Mucosa of descending colon (tissue), 3 donors: ENCODE measurements around the gene BORCS6. TPM values are rescaled to one million over a fixed set of nuclear protein-coding genes. Genes with fewer than 3 reads are reported as not detected.

Experiments
- ATAC-seq: fragments of 200-7000 bp; cut with Tn5 transposase; one replicate; pipeline ENCODE4 v1.9.1; 2020; ENCODE audit warnings: mild to moderate bottlenecking, moderate library complexity
- DNase-seq, 3 donors: peaks; one replicate each; pipeline ENCODE4 v3.0.0-alpha.2; 2020
- H3K36me3 ChIP-seq: fragments of 200-600 bp; one replicate; pipeline ENCODE4 v1.8.0; 2021; ENCODE audit warnings: low read depth, mild to moderate bottlenecking
- H3K4me1 ChIP-seq: fragments of 200-600 bp; one replicate; pipeline ENCODE4 v1.8.0; 2021; ENCODE audit warnings: low read depth, mild to moderate bottlenecking
- H3K4me3 ChIP-seq: fragments of 200-600 bp; one replicate; pipeline ENCODE4 v1.8.0; 2021; ENCODE audit warnings: mild to moderate bottlenecking
- H3K9me3 ChIP-seq: fragments of 200-600 bp; one replicate; pipeline ENCODE4 v1.8.0; 2021; ENCODE audit warnings: mild to moderate bottlenecking
- intact Hi-C, 2 donors: fragments of 100-400 bp; cut with DNase I in 1 of 2; cut with micrococcal nuclease in 1 of 2; formaldehyde crosslinking; loops; one replicate each; pipeline versions ENCODE4 v1.11.0 to v1.11.1; 2022; cut with DNase I, micrococcal nuclease
- total RNA-seq, 3 donors: library from RNA; stranded (reverse); fragmentation: NEBNext Ultra II Directional in 2 of 3; extraction: Animal tissue kit (Norgen Biotek cat#: 25700) in 2 of 3; gene quantifications; one replicate each; pipeline versions ENCODE4 v1.2.1 to v1.2.4, GENCODE V29; 2021 to 2023
- TF ChIP-seq, protein P1 (sequence below): fragments of 200-600 bp; IDR thresholded peaks from one replicate; pipeline ENCODE4 v1.8.0; 2022; ENCODE audit warnings: antibody characterized with exemption, mild to moderate bottlenecking
- donor health status: DM: no; HTN: no; CAD: no; lungs with moderate emphysema.
- donor health status: DM: no; HTN: no; CAD: no.
- donor health status: DM: no; HTN: yes; CAD: no.

Gene BORCS6
- total RNA-seq, 3 donors from 2014 or later, result 10.5 to 11.4 (median 11.0) TPM

DNA sequence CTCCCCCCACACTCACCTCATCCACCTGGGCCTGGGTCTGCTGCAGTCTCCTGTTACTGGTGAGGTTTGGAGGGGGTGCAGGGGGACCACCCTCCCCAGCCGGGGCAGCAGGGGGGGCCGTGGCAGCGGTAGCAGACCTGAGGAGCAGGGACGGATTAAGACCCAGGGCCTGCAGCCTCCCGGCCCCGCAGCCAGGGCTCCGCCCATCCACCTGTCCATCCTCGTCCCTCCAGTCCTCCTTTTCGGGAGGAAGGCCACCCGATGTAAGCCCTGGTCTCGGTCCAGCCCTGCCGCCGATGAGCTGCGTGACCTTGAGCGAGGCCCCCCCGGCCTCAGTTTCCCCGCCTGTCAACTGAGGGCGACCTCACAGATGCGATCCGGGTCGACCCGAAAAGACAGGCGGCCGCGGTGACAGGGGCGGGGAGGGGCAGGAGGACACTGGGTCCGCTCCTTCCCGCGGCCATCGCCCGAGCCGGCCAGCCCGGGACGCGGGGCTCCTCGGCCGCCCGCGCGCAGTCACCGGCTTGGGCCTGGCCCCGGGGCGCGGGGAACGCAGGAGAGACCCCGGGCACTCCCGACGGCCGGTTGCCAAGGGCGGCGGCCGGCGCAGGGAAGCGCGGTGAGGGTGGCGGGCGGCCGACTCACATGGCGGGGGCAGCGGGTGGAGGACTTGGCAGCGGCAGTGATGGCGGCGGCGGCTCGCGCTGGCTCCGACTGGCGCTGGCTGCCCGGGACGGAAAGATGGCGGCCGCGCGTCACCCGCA lies 27.6 kb downstream of the BORCS6 start, which contains the start of gene VAMP2:
Gene VAMP2, minus strand, starts transcription at position 716 of the 764 bp plus-strand sequence. Its CDS starts 69 bp downstream, at position 647.
- no peaks in the 10 kb centered on the region for H3K9me3 ChIP-seq
- no peaks in the 10 kb centered on the region for H3K36me3 ChIP-seq
- peak; percentile 78 for ATAC-seq
- peaks cover 54% of the 10 kb centered on the region for H3K4me1 ChIP-seq
- H3K4me3 ChIP-seq, result peak within 1 kb of the TSS; percentile 100
- peak; percentile 84 to 90 (median 89) for DNase-seq
- intact Hi-C loops, result no loop called here
- TF ChIP-seq, protein P1, sequence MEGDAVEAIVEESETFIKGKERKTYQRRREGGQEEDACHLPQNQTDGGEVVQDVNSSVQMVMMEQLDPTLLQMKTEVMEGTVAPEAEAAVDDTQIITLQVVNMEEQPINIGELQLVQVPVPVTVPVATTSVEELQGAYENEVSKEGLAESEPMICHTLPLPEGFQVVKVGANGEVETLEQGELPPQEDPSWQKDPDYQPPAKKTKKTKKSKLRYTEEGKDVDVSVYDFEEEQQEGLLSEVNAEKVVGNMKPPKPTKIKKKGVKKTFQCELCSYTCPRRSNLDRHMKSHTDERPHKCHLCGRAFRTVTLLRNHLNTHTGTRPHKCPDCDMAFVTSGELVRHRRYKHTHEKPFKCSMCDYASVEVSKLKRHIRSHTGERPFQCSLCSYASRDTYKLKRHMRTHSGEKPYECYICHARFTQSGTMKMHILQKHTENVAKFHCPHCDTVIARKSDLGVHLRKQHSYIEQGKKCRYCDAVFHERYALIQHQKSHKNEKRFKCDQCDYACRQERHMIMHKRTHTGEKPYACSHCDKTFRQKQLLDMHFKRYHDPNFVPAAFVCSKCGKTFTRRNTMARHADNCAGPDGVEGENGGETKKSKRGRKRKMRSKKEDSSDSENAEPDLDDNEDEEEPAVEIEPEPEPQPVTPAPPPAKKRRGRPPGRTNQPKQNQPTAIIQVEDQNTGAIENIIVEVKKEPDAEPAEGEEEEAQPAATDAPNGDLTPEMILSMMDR, result no peak

DNA sequence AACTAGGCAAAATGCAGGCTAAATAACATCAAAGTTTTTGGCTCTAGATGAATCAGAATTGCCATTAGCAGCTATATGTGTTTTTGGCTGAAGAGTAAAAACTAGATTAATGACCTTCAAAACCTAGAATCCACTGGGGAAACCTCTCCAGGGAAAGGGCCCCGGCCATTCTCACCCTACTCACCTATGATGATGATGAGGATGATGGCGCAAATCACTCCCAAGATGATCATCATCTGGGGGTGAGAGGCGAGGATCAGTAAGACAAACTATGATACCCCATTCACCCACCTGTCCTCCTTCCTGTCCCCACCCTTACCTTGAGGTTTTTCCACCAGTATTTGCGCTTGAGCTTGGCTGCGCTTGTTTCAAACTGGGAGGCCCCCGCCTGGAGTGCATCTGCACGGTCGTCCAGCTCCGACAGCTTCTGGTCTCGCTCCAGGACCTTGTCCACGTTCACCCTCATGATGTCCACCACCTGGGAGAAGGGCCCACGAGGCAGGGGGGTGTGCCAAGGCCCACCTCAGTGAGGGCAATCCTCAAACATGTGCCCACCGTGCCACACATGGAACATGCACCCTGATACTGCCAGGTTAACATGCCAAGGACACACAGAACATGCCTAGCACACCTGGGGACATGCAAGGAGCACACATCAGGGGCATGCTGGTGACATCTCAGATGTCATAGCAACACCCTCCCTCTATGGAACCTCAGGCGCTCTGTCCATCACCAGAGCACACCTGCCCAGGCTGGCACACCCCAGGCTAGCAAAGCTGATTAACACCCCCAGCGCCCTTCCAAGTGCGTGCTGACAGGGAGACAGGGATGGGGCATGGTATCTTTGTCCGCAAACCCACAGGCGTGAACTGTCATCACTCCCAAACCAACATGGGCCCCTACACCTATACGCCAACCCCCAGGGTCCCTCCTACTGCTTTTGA lies 28.4 kb downstream of the BORCS6 start:
- Histone ChIP-seq H3K4me3 (peak overlapping the region; percentile 100), H3K4me1 (peaks cover 58% of the 10 kb centered on the region), H3K36me3 (peaks cover 2% of the 10 kb centered on the region), H3K9me3 (no peaks in the 10 kb centered on the region)
- TF ChIP-seq, protein P1, result no peak
- intact Hi-C loops, result no loop called here
- peak in 1 of 3 donors; percentile 35 for DNase-seq
- no peak for ATAC-seq

DNA sequence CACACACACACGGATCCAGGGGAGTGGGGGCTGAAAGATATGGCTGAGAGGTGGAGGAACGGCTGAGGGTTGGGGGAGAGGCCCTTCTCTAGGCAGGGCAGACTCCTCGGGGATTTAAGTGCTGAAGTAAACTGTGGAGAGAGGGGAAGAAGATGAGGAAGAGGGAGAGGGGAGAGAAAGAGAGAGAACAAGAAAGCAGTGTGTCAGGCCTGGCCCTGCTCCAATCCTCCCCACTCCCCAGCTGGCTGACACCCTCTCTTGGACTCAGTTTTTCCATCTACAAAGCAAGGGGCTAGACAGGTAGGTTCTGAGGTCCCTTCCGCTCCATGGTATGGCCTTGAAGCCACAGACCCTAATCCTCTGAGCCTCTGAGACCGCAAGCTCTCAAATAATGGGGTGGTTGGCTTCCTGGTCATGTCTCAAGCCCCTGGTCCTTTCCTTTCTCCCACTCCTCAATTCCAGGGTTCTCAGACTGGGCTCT lies 29.2 kb downstream of the BORCS6 start:
- intact Hi-C loops, result no loop called here
- TF ChIP-seq, protein P1, result no peak
- no peak for DNase-seq

DNA sequence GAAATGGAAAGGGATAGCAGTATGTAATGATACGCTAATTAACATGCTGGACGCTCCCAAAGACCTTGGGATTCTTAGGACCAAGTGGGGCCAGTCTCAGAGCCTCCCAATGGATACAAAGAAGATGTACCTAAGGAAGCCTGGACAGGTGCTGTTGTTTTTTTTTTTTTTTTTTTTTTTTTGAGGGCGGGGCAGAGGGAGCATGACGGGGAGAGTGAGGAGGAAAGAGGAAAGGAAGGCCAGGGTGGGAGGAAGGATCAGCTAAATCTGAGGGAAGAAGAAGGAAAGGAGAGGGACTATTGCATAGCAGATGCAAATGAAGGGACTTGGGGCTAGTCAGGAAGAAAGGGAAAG lies 29.8 kb downstream of the BORCS6 start:
- Histone ChIP-seq H3K9me3 (no peaks in the 10 kb centered on the region), H3K4me1 (peaks cover 58% of the 10 kb centered on the region), H3K36me3 (peaks cover 6% of the 10 kb centered on the region), H3K4me3 (no peak overlapping the region)
- DNase-seq (no peak), ATAC-seq (no peak)
- TF ChIP-seq, protein P1, result no peak
- intact Hi-C loops, result no loop called here

More for the DNA sequence above, 29.2 kb downstream of the BORCS6 start:
- no peak for ATAC-seq
- H3K4me1 ChIP-seq, result peaks cover 58% of the 10 kb centered on the region
- H3K4me3 ChIP-seq, result no peak overlapping the region
- peaks cover 6% of the 10 kb centered on the region for H3K36me3 ChIP-seq
- no peaks in the 10 kb centered on the region for H3K9me3 ChIP-seq

DNA sequence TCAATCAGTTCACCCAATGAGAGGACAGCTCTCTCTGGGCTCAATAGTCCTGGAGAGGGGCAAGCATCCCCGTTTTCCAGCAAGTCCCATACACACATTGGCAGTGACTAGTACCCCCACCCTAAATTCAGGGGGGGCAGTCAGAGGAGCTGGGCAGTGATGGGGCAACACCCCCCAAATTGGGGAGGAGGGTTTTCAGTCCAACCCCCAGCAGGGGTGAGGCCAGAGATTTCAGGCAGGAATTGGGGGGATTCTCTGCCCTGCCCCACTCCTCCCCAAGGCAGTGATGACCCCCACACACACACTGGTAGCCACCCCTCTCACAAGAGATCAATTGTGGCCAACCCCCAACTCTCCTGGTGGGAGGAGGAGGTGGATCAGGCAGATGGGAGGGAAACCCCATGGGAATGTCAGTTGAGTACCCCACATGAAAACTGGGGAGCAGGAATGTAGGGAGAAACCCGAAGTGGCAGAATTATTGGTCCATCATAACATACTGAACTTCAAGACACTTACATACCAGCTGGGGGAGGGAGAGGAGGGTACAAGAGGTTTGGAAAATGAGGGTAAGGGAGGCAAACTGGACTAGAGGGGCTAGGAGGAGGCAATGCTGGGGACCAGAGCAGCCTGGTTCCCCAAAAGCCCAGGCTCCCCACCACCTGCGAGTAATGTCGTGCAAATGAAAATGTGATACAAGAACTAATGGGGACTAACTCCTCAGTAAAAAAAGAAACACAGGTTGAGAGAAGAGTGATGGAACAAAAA lies 30.3 kb downstream of the BORCS6 start:
- DNase-seq, result peak in 2 of 3 donors; percentile 35 to 44
- no peaks in the 10 kb centered on the region for H3K9me3 ChIP-seq
- intact Hi-C loops, result no loop called here
- no peak for ATAC-seq
- no peak overlapping the region for H3K4me3 ChIP-seq
- peaks cover 63% of the 10 kb centered on the region for H3K4me1 ChIP-seq
- peaks cover 6% of the 10 kb centered on the region for H3K36me3 ChIP-seq
- TF ChIP-seq, protein P1, result no peak
